HepG2 (cell line): ENCODE data around the gene RABGAP1.

ENCODE experiments used
- CENPX ChIP-seq: sonication (generic); formaldehyde crosslinking; IDR thresholded peaks from 2 replicates; pipeline ENCODE4 v1.9.0; 2021; ENCODE audit warnings: mild to moderate bottlenecking, missing genetic modification reagents, moderate library complexity
- EZH2 ChIP-seq: conservative IDR thresholded peaks from 2 replicates; pipeline ENCODE4 v1.6.1; 2012; ENCODE audit warnings: mild to moderate bottlenecking, low read depth, low read length, moderate library complexity
- HNRNPUL1 ChIP-seq: fragments of 200-400 bp; formaldehyde crosslinking; IDR thresholded peaks from 2 replicates; pipeline ENCODE4 v1.6.1; 2017; ENCODE audit warnings: low read depth, mild to moderate bottlenecking, low read length, moderate library complexity
- RORA ChIP-seq: sonication (generic); formaldehyde crosslinking; IDR thresholded peaks from 2 replicates; pipeline ENCODE4 v1.5.0; 2020; ENCODE audit warnings: mild to moderate bottlenecking, missing genetic modification reagents, moderate library complexity
- SMAD3 ChIP-seq: sonication (generic); formaldehyde crosslinking; IDR thresholded peaks from 2 replicates; pipeline ENCODE4 v1.4.0; 2020; ENCODE audit warnings: missing genetic modification reagents
- SMC3 ChIP-seq: IDR thresholded peaks from 2 replicates; pipeline ENCODE4 v1.6.1; 2011; ENCODE audit warnings: low read length, improper control_type of control experiment
- XRCC5 ChIP-seq: fragments of 200-400 bp; formaldehyde crosslinking; optimal IDR thresholded peaks from 2 replicates; pipeline ENCODE3; 2017; ENCODE audit warnings: mild to moderate bottlenecking, low read length

DNA sequence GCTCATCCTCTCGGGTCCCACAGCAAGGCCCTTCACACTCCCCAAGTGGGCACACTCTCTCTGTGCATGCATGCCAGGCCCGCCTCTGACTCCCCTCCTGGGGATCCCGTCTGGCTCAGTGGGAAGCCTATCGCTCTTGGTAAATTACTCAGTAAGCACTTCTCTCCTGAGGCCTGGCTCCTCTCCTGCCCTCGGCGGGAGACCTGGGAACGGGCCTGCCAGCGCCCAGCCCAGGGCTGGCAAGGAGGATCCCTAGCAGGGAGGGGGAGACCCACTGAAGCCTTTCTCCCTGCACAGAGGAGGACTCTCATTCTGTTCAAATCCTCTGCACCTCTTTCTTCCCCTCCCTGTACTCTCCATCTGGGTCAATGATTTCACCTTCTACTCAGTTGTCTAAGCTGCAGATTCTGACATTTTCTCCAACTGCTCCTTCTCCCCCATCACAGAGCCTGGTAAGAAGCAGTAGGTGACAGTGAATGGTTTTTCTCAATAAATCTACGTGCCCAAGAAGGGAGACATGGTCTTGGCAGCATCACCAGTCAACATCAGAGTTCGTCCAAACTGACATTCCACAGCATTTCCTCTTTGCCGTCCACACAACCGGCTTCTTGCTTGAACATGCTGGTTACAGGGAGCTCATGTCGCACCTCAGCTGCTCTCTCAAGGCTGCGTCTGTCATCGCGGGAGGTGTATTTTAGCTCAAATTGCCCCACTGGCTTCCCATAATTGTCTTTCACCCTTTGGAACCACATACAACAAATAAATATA lies 174.5 kb downstream of the RABGAP1 start:
- TF ChIP-seq EZH2 (no peak), XRCC5 (no peak), SMAD3 (CRISPR knock-in tag) (no peak), SMC3 (no peak), HNRNPUL1 (no peak), RORA (CRISPR knock-in tag) (no peak), CENPX (CRISPR knock-in tag) (no peak)
